Skin epidermis (tissue), 12 donors: ENCODE results near the gene NTN3.
"Not testable (repeated sequence)": the region's sequence is repeated elsewhere in the genome, so short reads cannot be mapped to it uniquely, and the experiment has no call there.

ENCODE experiments used
- H3K27ac ChIP-seq, 21 experiments: fragments of 200-600 bp; sonication (generic) in 11 of 21; one replicate each; pipeline ENCODE4 v1.5.0; 2020; ENCODE audit warnings: mild to moderate bottlenecking in 3 of 21, inconsistent platforms in 2 of 21, moderate library complexity in 2 of 21
- H3K4me3 ChIP-seq, 7 experiments: fragments of 200-600 bp; sonication (generic) in 2 of 7; one replicate each; pipeline ENCODE4 v1.5.0; 2020; ENCODE audit warnings: inconsistent platforms in 2 of 7, mild to moderate bottlenecking in 2 of 7, moderate library complexity in 1 of 7

The NTN3 gene

GRCh38 chr16:2471016-2471652 lies at the start of gene NTN3:
TSS of gene NTN3 (plus strand) at chr16:2471297. CDS start at chr16:2471702, 405 bp downstream.
- peak within 1 kb of the TSS in 4 of 7 experiments; percentile 6 to 28 (median 20) for H3K4me3 ChIP-seq
- peak within 1 kb of the TSS in 6 of 21 experiments; percentile 24 to 69 (median 46) for H3K27ac ChIP-seq

- H3K27ac ChIP-seq = no peak overlapping the region
- H3K4me3 ChIP-seq = no peak overlapping the region
These were observed 48.8 kb upstream of the NTN3 start for GRCh38 chr16:2422123-2422867.

GRCh38 chr16:2424061-2425007 lies 46.8 kb upstream of the NTN3 start:
- Histone ChIP-seq H3K27ac (no peak overlapping the region), H3K4me3 (no peak overlapping the region)

- no peak overlapping the region for H3K27ac ChIP-seq
- H3K4me3 ChIP-seq = no peak overlapping the region
These were observed 46.0 kb upstream of the NTN3 start for GRCh38 chr16:2425008-2425518.

GRCh38 chr16:2425825-2426430 lies 45.2 kb upstream of the NTN3 start:
- H3K4me3 ChIP-seq = no peak overlapping the region
- H3K27ac ChIP-seq = no peak overlapping the region

- Histone ChIP-seq H3K27ac (no peak overlapping the region), H3K4me3 (no peak overlapping the region)
These were observed 44.1 kb upstream of the NTN3 start for GRCh38 chr16:2426941-2427361.

- H3K27ac ChIP-seq = no peak overlapping the region
- H3K4me3 ChIP-seq = no peak overlapping the region
These were observed 43.6 kb upstream of the NTN3 start for GRCh38 chr16:2427526-2427925.

GRCh38 chr16:2428051-2428783 lies 42.9 kb upstream of the NTN3 start:
- H3K4me3 ChIP-seq = peak overlapping the region; percentile 77 to 98 (median 93)
- peak overlapping the region in 19 of 21 experiments; percentile 36 to 87 (median 71) for H3K27ac ChIP-seq

- Histone ChIP-seq H3K27ac (peak overlapping the region in 20 of 21 experiments; percentile 36 to 87 (median 70)), H3K4me3 (peak overlapping the region; percentile 77 to 98 (median 93))
These were observed 42.4 kb upstream of the NTN3 start for GRCh38 chr16:2428784-2429033.

GRCh38 chr16:2429034-2429770 lies 41.9 kb upstream of the NTN3 start, which contains the start of gene CCNF:
TSS of gene CCNF (plus strand) at chr16:2429447. CDS start at chr16:2429482, 35 bp downstream.
- Histone ChIP-seq H3K27ac (peak within 1 kb of the TSS in 20 of 21 experiments; percentile 68 to 90 (median 82)), H3K4me3 (peak within 1 kb of the TSS; percentile 79 to 98 (median 95))

- Histone ChIP-seq H3K4me3 (peak overlapping the region; percentile 79 to 98 (median 95)), H3K27ac (peak overlapping the region in 20 of 21 experiments; percentile 40 to 90 (median 82))
These were observed 41.1 kb upstream of the NTN3 start for GRCh38 chr16:2429771-2430663.

- no peak overlapping the region for H3K27ac ChIP-seq
- H3K4me3 ChIP-seq = no peak overlapping the region
These were observed 38.8 kb upstream of the NTN3 start for GRCh38 chr16:2432286-2432685.

GRCh38 chr16:2432801-2433505 lies 38.1 kb upstream of the NTN3 start:
- no peak overlapping the region for H3K4me3 ChIP-seq

GRCh38 chr16:2435236-2435635 lies 35.9 kb upstream of the NTN3 start:
- not testable (repeated sequence) for H3K4me3 ChIP-seq, H3K27ac ChIP-seq

More at GRCh38 chr16:2432801-2433505, 38.1 kb upstream of the NTN3 start:
- peak overlapping the region in 1 of 21 experiments; percentile 11 for H3K27ac ChIP-seq

- Histone ChIP-seq H3K27ac (no peak overlapping the region), H3K4me3 (no peak overlapping the region)
These were observed 35.0 kb upstream of the NTN3 start for GRCh38 chr16:2436110-2436509.

GRCh38 chr16:2437032-2437790 lies 33.9 kb upstream of the NTN3 start:
- H3K27ac ChIP-seq = no peak overlapping the region
- H3K4me3 ChIP-seq = no peak overlapping the region
